ENCODE measurements around the gene PGR. TPM values are rescaled to one million over a fixed set of nuclear protein-coding genes. Genes with fewer than 3 reads are reported as not detected.
A peak's percentile ranks its signal among the peaks of the same experiment; 100 is the strongest.

The PGR gene
- polyA plus RNA-seq, 2 of the 4 experiments (the other 2 are of a cell fraction), result not detected

- ATAC-seq, result no peak
- no peak for TF ChIP-seq BCL3 (IDR thresholded peaks at IDR 0.05)
- peak; percentile 78 for TF ChIP-seq RNF2 (IDR thresholded peaks at IDR 0.05; ENCODE audit: borderline replicate concordance, low read depth)
- H3K4me3 ChIP-seq, result peak overlapping the region; percentile 47
- H3K4me1 ChIP-seq, result 0 out of 3 replicates have a peak, but pooled peaks cover 6% of the 10 kb centered on the region
- no peak for FAIRE-seq
- ChIA-PET POLR2A (no interaction called here), CTCF (no interaction called here)
- 3% methylated on average over 18 of the region's 18 CpGs for WGBS (ENCODE audit: missing lambda C conversion rate)
- H3K27ac ChIP-seq, result no peak overlapping the region
- peak overlapping the region; percentile 88 for H3K4me2 ChIP-seq
- DNase-seq (ENCODE audit: low read depth in 1 of 2, low spot score in 1 of 2), result no peak
- no peaks in the 10 kb centered on the region; the same call in 2 of the 3 replicates for H3K9me3 ChIP-seq
Measured at GRCh38 chr11:101126551-101127196, 2.9 kb downstream of the PGR start.

GRCh38 chr11:101115671-101116160 lies 13.9 kb downstream of the PGR start:
- DNase-seq (ENCODE audit: low read depth in 1 of 2, low spot score in 1 of 2) (no peak), ATAC-seq (no peak), FAIRE-seq (no peak)
- H3K27ac ChIP-seq, result no peak overlapping the region
- CTCF ChIA-PET, result no interaction called here
- no peaks in the 10 kb centered on the region for H3K9me3 ChIP-seq
- H3K4me1 ChIP-seq, result no peaks in the 10 kb centered on the region
- H3K4me2 ChIP-seq, result no peak overlapping the region
- POLR2A ChIA-PET, result no interaction called here
- no peak overlapping the region for H3K4me3 ChIP-seq
- TF ChIP-seq RFX5 (IDR thresholded peaks at IDR 0.05) (no peak), HMGXB4 (CRISPR knock-in tag; IDR thresholded peaks at IDR 0.05; ENCODE audit: borderline replicate concordance) (no peak), FOXS1 (CRISPR knock-in tag; IDR thresholded peaks at IDR 0.05) (no peak), MAFK (IDR thresholded peaks at IDR 0.05; ENCODE audit: partially characterized antibody) (no peak), RARB (CRISPR knock-in tag; IDR thresholded peaks at IDR 0.05) (no peak), NPAS2 (CRISPR knock-in tag; IDR thresholded peaks at IDR 0.05; ENCODE audit: borderline replicate concordance) (no peak), CBX8 (IDR thresholded peaks at IDR 0.05) (no peak), REST (IDR thresholded peaks at IDR 0.05) (no peak), MYC (IDR thresholded peaks at IDR 0.05; ENCODE audit: borderline replicate concordance, low read length) (no peak), ELK1 (IDR thresholded peaks at IDR 0.05; ENCODE audit: low read depth, low read length) (no peak), HDAC2 (IDR thresholded peaks at IDR 0.05) (no peak)
- whole genome bisulfite sequencing (ENCODE audit: missing lambda C conversion rate), result 16% methylated on average over 4 of the region's 4 CpGs

GRCh38 chr11:101113540-101113939 lies 16.1 kb downstream of the PGR start:
- DNase-seq (ENCODE audit: low read depth in 1 of 2, low spot score in 1 of 2), result no peak
- WGBS (ENCODE audit: missing lambda C conversion rate), result 17% methylated on average over 2 of the region's 2 CpGs
- Histone ChIP-seq H3K4me2 (no peak overlapping the region), H3K4me1 (no peaks in the 10 kb centered on the region), H3K4me3 (no peak overlapping the region), H3K27ac (no peak overlapping the region), H3K9me3 (no peaks in the 10 kb centered on the region)
- TF ChIP-seq RFX5 (IDR thresholded peaks at IDR 0.05) (no peak), MAFK (IDR thresholded peaks at IDR 0.05; ENCODE audit: partially characterized antibody) (no peak), EHMT2 (IDR thresholded peaks at IDR 0.05; ENCODE audit: low read depth) (no peak), ZC3H11A (IDR thresholded peaks at IDR 0.05) (no peak), HOXB13 (CRISPR knock-in tag; IDR thresholded peaks at IDR 0.05; ENCODE audit: low read depth) (no peak), RCOR1 (IDR thresholded peaks at IDR 0.05; ENCODE audit: low read depth, low read length) (no peak), NPAS2 (CRISPR knock-in tag; IDR thresholded peaks at IDR 0.05; ENCODE audit: borderline replicate concordance) (no peak), HES2 (IDR thresholded peaks at IDR 0.05) (no peak), HOXA7 (CRISPR knock-in tag; IDR thresholded peaks at IDR 0.05) (no peak), NR3C1 (IDR thresholded peaks at IDR 0.05) (no peak), CBX8 (IDR thresholded peaks at IDR 0.05) (no peak)
- POLR2A ChIA-PET, result no interaction called here
- ATAC-seq, result no peak
- CTCF ChIA-PET, result no interaction called here
- no peak for FAIRE-seq
